ENCODE data around the gene TRABD2A.

DNA sequence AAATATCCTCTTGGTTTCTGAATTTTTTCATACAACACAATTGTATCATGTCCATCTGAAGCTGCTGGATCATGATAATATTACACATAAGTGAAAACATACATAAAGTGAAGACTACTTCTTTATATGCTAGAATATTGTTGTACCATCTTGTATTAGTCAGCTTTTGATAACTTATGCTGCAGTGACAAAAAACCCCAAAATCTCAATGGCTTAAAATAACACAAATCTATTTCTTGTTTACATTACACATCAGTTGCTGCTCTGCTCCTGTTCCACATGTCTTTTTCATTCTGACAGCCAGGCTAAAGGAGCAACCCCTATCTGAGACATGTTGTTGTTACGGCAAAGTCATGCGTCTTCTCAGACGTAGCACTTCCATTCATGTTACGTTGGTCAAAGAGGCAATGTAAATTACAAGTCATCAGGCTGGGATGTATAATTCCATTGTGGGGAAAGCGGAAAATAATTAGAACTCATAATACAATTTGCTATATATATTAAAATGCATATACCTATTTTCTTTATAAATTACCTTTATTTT lies 30.3 kb upstream of the TRABD2A start:
- no peak for TF ChIP-seq POLR2A (IDR thresholded peaks at IDR 0.05)
- TF ChIP-seq, protein P1, sequence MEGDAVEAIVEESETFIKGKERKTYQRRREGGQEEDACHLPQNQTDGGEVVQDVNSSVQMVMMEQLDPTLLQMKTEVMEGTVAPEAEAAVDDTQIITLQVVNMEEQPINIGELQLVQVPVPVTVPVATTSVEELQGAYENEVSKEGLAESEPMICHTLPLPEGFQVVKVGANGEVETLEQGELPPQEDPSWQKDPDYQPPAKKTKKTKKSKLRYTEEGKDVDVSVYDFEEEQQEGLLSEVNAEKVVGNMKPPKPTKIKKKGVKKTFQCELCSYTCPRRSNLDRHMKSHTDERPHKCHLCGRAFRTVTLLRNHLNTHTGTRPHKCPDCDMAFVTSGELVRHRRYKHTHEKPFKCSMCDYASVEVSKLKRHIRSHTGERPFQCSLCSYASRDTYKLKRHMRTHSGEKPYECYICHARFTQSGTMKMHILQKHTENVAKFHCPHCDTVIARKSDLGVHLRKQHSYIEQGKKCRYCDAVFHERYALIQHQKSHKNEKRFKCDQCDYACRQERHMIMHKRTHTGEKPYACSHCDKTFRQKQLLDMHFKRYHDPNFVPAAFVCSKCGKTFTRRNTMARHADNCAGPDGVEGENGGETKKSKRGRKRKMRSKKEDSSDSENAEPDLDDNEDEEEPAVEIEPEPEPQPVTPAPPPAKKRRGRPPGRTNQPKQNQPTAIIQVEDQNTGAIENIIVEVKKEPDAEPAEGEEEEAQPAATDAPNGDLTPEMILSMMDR (IDR thresholded peaks at IDR 0.05) = no peak
- no peak for TF ChIP-seq POLR2AphosphoS5 (IDR thresholded peaks at IDR 0.05)
- no peak for TF ChIP-seq EP300 (IDR thresholded peaks at IDR 0.05)
